ENCODE measurements around the gene ITGB3BP. TPM values are rescaled to one million over a fixed set of nuclear protein-coding genes. Genes with fewer than 3 reads are reported as not detected.

The ITGB3BP gene
- total RNA-seq, 4 donors from 2014 or later = 6.5 to 35.0 (median 11.3) TPM

DNA sequence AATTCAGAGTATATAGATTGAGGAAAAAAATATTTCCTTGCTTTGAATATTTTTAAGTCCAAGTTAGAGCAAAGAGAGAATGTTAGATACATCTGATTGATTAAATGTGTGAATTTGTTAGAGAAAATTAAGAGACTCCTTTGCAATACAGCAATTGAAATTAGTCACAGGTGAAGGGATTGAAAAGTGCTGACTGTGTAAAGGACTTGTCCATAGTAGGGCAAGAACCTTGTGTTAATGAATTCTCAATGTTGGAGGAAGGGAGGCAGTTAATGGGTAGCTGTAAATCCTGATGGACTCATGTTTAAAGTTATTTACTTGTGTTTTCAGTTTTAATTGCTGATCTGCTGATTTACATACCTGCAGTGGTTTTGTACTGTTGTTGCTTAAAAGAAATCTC lies 117.0 kb downstream of the ITGB3BP start:
- peaks cover 0 to 22% of the 10 kb centered on the region in 2 donors for H3K36me3 ChIP-seq

DNA sequence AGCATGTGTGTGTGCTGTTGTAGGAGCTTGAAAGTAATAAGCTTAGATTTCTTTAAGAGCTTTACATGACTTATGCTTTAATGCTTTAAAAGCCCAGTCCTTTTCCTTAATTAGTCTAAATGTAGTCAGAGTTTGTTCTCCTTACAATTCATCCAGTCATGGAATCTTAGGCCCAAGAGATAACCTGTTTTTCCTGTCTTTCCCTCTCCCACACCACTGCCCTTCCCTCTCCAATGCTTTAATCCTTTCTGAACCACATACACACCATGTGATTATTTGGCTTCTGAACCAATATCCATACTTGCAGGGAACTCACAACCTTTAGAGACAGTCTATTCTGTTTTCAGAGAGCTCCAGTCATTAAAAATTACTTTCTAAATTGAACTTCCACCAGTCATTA lies 118.0 kb downstream of the ITGB3BP start:
- no peaks in the 10 kb centered on the region for H3K27me3 ChIP-seq
- H3K4me1 ChIP-seq = no peaks in the 10 kb centered on the region
- no peak for ATAC-seq
- peaks cover 0 to 22% of the 10 kb centered on the region in 2 donors for H3K36me3 ChIP-seq
- H3K27ac ChIP-seq = no peak overlapping the region
- TF ChIP-seq POLR2A (IDR thresholded peaks at IDR 0.05) = no peak
- TF ChIP-seq, protein P1, sequence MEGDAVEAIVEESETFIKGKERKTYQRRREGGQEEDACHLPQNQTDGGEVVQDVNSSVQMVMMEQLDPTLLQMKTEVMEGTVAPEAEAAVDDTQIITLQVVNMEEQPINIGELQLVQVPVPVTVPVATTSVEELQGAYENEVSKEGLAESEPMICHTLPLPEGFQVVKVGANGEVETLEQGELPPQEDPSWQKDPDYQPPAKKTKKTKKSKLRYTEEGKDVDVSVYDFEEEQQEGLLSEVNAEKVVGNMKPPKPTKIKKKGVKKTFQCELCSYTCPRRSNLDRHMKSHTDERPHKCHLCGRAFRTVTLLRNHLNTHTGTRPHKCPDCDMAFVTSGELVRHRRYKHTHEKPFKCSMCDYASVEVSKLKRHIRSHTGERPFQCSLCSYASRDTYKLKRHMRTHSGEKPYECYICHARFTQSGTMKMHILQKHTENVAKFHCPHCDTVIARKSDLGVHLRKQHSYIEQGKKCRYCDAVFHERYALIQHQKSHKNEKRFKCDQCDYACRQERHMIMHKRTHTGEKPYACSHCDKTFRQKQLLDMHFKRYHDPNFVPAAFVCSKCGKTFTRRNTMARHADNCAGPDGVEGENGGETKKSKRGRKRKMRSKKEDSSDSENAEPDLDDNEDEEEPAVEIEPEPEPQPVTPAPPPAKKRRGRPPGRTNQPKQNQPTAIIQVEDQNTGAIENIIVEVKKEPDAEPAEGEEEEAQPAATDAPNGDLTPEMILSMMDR (IDR thresholded peaks at IDR 0.05) = no peak
- no peak for TF ChIP-seq POLR2AphosphoS5 (IDR thresholded peaks at IDR 0.05)
- no peak for TF ChIP-seq EP300 (IDR thresholded peaks at IDR 0.05)
- H3K4me3 ChIP-seq = no peak overlapping the region
- H3K9me3 ChIP-seq = no peaks in the 10 kb centered on the region

More for the DNA sequence above, 117.0 kb downstream of the ITGB3BP start:
- H3K9me3 ChIP-seq = no peaks in the 10 kb centered on the region
- peaks cover 0 to 2% (median 0%) of the 10 kb centered on the region in 3 donors for H3K4me1 ChIP-seq
- H3K4me3 ChIP-seq = no peak overlapping the region
- ATAC-seq = no peak
- H3K27ac ChIP-seq = no peak overlapping the region
- H3K27me3 ChIP-seq = no peaks in the 10 kb centered on the region
- TF ChIP-seq, protein P1 (IDR thresholded peaks at IDR 0.05) = no peak
- TF ChIP-seq POLR2AphosphoS5 (IDR thresholded peaks at IDR 0.05) (no peak), POLR2A (IDR thresholded peaks at IDR 0.05) (no peak), EP300 (IDR thresholded peaks at IDR 0.05) (no peak)

DNA sequence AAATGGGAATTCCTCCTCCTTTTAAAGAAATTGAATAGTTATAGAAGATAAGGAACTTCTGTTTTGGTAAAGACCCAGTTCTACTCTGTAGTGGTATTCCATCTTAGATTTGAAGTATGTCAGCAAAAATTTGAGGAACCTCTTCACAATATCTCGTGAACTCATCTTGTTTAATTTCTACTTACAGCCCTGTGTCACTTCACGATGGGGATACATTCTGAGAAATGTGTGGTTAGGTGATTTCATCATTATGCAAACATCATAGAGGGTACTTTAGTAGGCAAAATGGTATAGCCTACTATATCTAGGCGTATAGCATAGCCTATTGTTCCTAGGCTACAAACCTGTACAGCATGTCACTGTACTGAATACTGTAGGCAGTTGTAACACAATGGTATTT lies 119.6 kb downstream of the ITGB3BP start:
- no peak for TF ChIP-seq POLR2AphosphoS5 (IDR thresholded peaks at IDR 0.05)
- TF ChIP-seq, protein P1 (IDR thresholded peaks at IDR 0.05) = no peak
- TF ChIP-seq EP300 (IDR thresholded peaks at IDR 0.05) = no peak
- TF ChIP-seq POLR2A (IDR thresholded peaks at IDR 0.05) = no peak
- Histone ChIP-seq H3K4me1 (no peaks in the 10 kb centered on the region), H3K36me3 (peaks cover 0 to 32% of the 10 kb centered on the region in 2 donors), H3K9me3 (no peaks in the 10 kb centered on the region), H3K27ac (no peak overlapping the region), H3K27me3 (no peaks in the 10 kb centered on the region), H3K4me3 (no peak overlapping the region)
- 63 to 64% methylated on average over 3 of the region's 3 CpGs for WGBS, 2 donors (ENCODE audit: low coverage in 1 of 2)
- ATAC-seq = no peak

DNA sequence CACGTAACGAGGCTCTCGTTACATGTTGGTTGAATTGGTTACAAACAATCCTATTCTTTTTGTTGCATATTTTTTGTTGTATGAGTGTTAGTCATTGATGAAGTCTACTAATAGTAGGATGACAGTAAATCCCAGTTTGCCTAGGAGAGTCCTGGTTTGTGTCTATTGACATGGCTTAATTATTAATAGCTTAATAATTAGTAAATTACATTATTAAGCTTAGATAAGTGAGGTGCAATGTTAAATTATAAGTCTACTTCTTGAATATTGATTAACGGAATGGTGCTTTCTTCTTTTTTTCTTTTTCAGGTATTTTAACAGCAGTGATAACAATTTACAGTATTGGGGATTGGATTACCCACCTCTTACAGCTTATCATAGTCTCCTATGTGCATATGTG lies 121.1 kb downstream of the ITGB3BP start:
- Histone ChIP-seq H3K9me3 (no peaks in the 10 kb centered on the region), H3K4me3 (no peak overlapping the region), H3K36me3 (peaks cover 0 to 38% of the 10 kb centered on the region in 2 donors), H3K27me3 (no peaks in the 10 kb centered on the region), H3K4me1 (no peaks in the 10 kb centered on the region), H3K27ac (no peak overlapping the region)
- no peak for ATAC-seq
- no peak for TF ChIP-seq POLR2AphosphoS5 (IDR thresholded peaks at IDR 0.05)
- TF ChIP-seq EP300 (IDR thresholded peaks at IDR 0.05) = no peak
- TF ChIP-seq, protein P1 (IDR thresholded peaks at IDR 0.05) = no peak
- TF ChIP-seq POLR2A (IDR thresholded peaks at IDR 0.05) = no peak
- 68 to 88% methylated on average over 4 of the region's 4 CpGs for WGBS, 2 donors (ENCODE audit: low coverage in 1 of 2)

Small RNA genes within 50 kb of the gene (small RNA-seq; reads per million reads assigned to genes)
- gene RF02105 = 0 reads per million in 4 donors
- 0 reads per million in 4 donors for gene RF02106
- 0 reads per million in 4 donors for gene RF02107
- gene RF02108 = 0 reads per million in 4 donors
- 0 reads per million in 4 donors for gene RF02109
- 0 reads per million in 4 donors for gene RF02110
- 0 reads per million in 4 donors for gene RN7SL488P
- 0 reads per million in 4 donors for gene RNU7-123P

Other genes with a start within 250 kb of the ITGB3BP start
- gene FOXD3, start 200.7 kb downstream of the ITGB3BP start, total RNA-seq = 1 to 10 TPM; 2.2 to 4.7 (median 2.5) TPM
- 1 to 10 TPM; 4.6 to 9.0 (median 5.7) TPM for gene ALG6, start 155.6 kb downstream of the ITGB3BP start, total RNA-seq
- 10 to 100 TPM in 2 of 4 donors, 1 to 10 TPM in 2; 6.3 to 30.0 (median 11.2) TPM for gene EFCAB7, start 300 bp upstream of the ITGB3BP start, total RNA-seq
- gene PGM1, start 70.2 kb upstream of the ITGB3BP start, total RNA-seq = 10 to 100 TPM; 40.0 to 95.6 (median 61.4) TPM